ENCODE measurements around the gene SLC35E1. TPM values are rescaled to one million over a fixed set of nuclear protein-coding genes. Genes with fewer than 3 reads are reported as not detected.

The SLC35E1 gene
- total RNA-seq, 1 experiment from 2014 or later: 36.3 TPM

DNA sequence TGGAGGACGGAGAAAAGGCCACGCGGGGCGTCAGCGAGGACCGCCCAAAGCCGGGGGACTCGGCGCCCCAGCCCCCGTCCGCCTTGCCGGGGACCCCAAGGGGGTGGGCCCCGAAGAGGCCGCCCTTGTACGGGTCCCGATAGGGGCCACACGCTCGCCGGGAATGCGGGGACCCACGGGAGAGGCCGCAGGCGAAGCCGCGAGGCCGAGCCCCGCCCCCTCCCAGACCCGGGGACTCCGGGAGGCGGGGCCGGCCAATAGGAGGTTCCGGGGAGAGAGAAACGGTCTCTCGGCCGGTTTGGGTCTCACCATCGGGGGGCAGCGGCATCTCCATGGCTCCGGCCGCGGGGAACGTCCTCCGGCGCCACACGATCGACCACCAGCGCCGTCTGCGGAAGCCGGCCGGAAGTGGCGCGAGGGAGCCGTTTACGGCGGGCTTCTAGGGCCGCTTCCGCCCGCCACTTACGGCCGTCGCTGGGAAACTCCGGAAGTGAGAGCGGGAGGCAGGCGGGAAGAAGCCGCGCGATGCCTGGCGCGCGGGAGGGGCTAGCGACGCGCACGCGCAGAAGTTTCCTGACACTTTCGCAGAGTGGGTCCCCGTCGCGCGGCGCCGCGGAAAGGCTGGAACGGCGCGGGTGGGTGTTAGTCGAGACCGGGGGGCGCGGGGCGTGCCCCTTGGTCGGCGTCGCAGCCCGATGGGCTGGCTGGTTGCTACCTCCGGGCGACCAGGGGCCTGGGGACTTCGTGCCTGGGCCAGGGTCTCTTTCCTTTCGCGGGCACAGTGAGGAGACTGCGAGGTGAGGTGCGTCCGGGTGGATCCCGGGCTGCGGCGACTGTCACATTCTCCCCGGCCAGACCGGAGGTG lies 29.9 kb downstream of the SLC35E1 start, which contains the start of gene CHERP:
TSS of gene CHERP (minus strand) at position 393 of the 865 bp plus-strand sequence. CDS start at position 334, 59 bp downstream.
- intact Hi-C loops (cut with micrococcal nuclease; ENCODE audit: unreplicated experiment): no loop called here
- POLR2A ChIA-PET (ENCODE audit: low non-redundant PET): no interaction called here

DNA sequence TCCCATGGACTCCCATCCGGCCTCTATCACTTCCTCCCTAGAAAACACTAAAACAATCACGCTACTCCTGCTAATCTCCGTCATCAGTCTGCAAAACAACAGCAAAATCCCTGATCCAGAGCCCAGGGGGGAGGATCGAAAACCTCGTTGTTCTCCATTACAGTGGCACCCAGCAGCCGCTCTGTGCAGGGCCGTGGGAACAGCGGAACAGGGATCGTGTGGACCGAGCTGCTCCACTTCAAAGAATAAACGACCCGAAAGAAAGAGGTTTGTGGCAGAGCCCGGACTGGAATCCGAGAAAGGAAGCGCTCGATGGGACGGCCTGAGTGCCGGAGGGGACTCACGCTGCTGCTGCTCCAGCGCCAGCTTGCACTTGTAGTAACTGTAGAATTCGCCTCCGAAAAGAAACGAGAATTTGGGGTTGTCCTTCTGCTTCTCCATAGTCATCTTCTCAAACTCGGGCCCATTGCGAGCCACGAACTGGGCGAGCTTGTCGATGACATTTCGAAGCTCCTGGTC lies 30.6 kb downstream of the SLC35E1 start:
- Histone ChIP-seq H3K36me3 (ENCODE audit: insufficient read depth, low read length, poor library complexity, severe bottlenecking) (peaks cover 21% of the 10 kb centered on the region), H3K4me1 (ENCODE audit: insufficient read depth, low read length, poor library complexity, severe bottlenecking) (peaks cover 17% of the 10 kb centered on the region), H3K4me3 (ENCODE audit: low read depth, low read length, poor library complexity, severe bottlenecking) (peak overlapping the region; percentile 96), H3K27ac (ENCODE audit: low read depth, low read length, poor library complexity, severe bottlenecking) (peak overlapping the region; percentile 92), H3K9me3 (ENCODE audit: low read depth, low read length, poor library complexity, severe bottlenecking) (no peaks in the 10 kb centered on the region), H3K27me3 (replicated peaks; ENCODE audit: insufficient read depth, low read depth, low read length, poor library complexity) (no peaks in the 10 kb centered on the region)
- no TSS peak for BruUV-seq (replicated peaks)
- TF ChIP-seq, protein P1, sequence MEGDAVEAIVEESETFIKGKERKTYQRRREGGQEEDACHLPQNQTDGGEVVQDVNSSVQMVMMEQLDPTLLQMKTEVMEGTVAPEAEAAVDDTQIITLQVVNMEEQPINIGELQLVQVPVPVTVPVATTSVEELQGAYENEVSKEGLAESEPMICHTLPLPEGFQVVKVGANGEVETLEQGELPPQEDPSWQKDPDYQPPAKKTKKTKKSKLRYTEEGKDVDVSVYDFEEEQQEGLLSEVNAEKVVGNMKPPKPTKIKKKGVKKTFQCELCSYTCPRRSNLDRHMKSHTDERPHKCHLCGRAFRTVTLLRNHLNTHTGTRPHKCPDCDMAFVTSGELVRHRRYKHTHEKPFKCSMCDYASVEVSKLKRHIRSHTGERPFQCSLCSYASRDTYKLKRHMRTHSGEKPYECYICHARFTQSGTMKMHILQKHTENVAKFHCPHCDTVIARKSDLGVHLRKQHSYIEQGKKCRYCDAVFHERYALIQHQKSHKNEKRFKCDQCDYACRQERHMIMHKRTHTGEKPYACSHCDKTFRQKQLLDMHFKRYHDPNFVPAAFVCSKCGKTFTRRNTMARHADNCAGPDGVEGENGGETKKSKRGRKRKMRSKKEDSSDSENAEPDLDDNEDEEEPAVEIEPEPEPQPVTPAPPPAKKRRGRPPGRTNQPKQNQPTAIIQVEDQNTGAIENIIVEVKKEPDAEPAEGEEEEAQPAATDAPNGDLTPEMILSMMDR (conservative IDR thresholded peaks at IDR 0.05; ENCODE audit: low read depth, low read length): no peak
- no peak for TF ChIP-seq EZH2 (IDR thresholded peaks at IDR 0.05; ENCODE audit: borderline replicate concordance, low read depth, low read length, poor library complexity, severe bottlenecking)
- ChIA-PET CTCF (interaction anchor here (0.5 kb wide), 1 partner anchor 1306 kb away, joined by 7 read pairs; the partner anchor contains the start of gene JAK3), POLR2A (ENCODE audit: low non-redundant PET) (no interaction called here)
- intact Hi-C loops (cut with micrococcal nuclease; ENCODE audit: unreplicated experiment): no loop called here
- peak; percentile 9 for DNase-seq (ENCODE audit: low spot score)

More for the DNA sequence above, 29.9 kb downstream of the SLC35E1 start, which contains the start of gene CHERP:
- peak; percentile 98 for DNase-seq (ENCODE audit: low spot score)
- no TSS peak for BruUV-seq (replicated peaks)
- peak within 1 kb of the TSS; percentile 96 for H3K4me3 ChIP-seq (ENCODE audit: low read depth, low read length, poor library complexity, severe bottlenecking)
- CTCF ChIA-PET: interaction anchor here (0.5 kb wide), 1 partner anchor 1306 kb away, joined by 7 read pairs; the partner anchor contains the start of gene JAK3
- H3K27ac ChIP-seq (ENCODE audit: low read depth, low read length, poor library complexity, severe bottlenecking): peak within 1 kb of the TSS; percentile 92
- peaks cover 17% of the 10 kb centered on the region for H3K4me1 ChIP-seq (ENCODE audit: insufficient read depth, low read length, poor library complexity, severe bottlenecking)
- peaks cover 19% of the 10 kb centered on the region for H3K36me3 ChIP-seq (ENCODE audit: insufficient read depth, low read length, poor library complexity, severe bottlenecking)
- no peaks in the 10 kb centered on the region for H3K9me3 ChIP-seq (ENCODE audit: low read depth, low read length, poor library complexity, severe bottlenecking)
- no peaks in the 10 kb centered on the region for H3K27me3 ChIP-seq (replicated peaks; ENCODE audit: insufficient read depth, low read depth, low read length, poor library complexity)
- TF ChIP-seq, protein P1 (conservative IDR thresholded peaks at IDR 0.05; ENCODE audit: low read depth, low read length): no peak
- no peak for TF ChIP-seq EZH2 (IDR thresholded peaks at IDR 0.05; ENCODE audit: borderline replicate concordance, low read depth, low read length, poor library complexity, severe bottlenecking)

DNA sequence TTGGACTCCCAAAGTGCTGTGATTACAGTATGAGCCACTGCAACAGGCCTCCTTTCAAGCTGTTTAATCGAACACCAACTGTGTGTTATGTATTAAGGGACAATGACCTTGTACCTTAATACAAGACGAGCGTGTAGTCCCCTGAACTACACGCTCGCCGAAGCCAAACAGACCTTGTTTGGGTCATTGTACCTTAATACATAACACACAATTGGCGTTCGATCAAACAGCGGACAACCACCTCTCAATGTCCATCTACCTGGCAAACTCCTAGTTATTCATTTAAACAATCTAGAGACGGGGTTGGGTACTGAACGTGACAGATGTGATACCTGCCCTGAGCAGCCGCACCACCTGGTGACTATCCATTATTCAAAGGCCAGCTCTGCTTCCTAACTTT lies 31.3 kb downstream of the SLC35E1 start:
- H3K27me3 ChIP-seq (replicated peaks; ENCODE audit: insufficient read depth, low read depth, low read length, poor library complexity): no peaks in the 10 kb centered on the region
- no TSS peak for BruUV-seq (replicated peaks)
- H3K4me3 ChIP-seq (ENCODE audit: low read depth, low read length, poor library complexity, severe bottlenecking): peak overlapping the region; percentile 96
- H3K36me3 ChIP-seq (ENCODE audit: insufficient read depth, low read length, poor library complexity, severe bottlenecking): peaks cover 28% of the 10 kb centered on the region
- H3K9me3 ChIP-seq (ENCODE audit: low read depth, low read length, poor library complexity, severe bottlenecking): no peaks in the 10 kb centered on the region
- POLR2A ChIA-PET (ENCODE audit: low non-redundant PET): no interaction called here
- peaks cover 17% of the 10 kb centered on the region for H3K4me1 ChIP-seq (ENCODE audit: insufficient read depth, low read length, poor library complexity, severe bottlenecking)
- TF ChIP-seq EZH2 (IDR thresholded peaks at IDR 0.05; ENCODE audit: borderline replicate concordance, low read depth, low read length, poor library complexity, severe bottlenecking): no peak
- TF ChIP-seq, protein P1 (conservative IDR thresholded peaks at IDR 0.05; ENCODE audit: low read depth, low read length): no peak
- intact Hi-C loops (cut with micrococcal nuclease; ENCODE audit: unreplicated experiment): no loop called here
- peak overlapping the region; percentile 92 for H3K27ac ChIP-seq (ENCODE audit: low read depth, low read length, poor library complexity, severe bottlenecking)
- no peak for DNase-seq (ENCODE audit: low spot score)
- CTCF ChIA-PET: no interaction called here
